Measurements from ENCODE around the gene DMRTB1.

DNA sequence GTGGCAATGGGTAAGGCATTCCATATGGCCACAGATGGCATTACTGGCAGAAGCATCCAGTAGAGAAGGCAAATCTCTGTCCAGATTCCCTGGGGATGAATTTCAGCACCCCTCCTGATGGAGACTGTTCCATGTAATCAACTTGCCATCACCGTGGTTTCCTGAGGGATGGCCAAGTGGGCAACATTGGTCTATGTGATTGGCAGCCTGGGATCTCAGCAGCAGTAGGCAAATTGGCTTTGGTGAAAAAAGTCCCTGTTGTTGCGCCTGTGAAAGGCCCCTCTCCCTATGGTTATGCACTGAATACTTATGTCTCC is 19.3 kb downstream of the DMRTB1 start:
- TF ChIP-seq GATA3 (IDR thresholded peaks at IDR 0.05; ENCODE audit: low read depth, low read length) (no peak), GATA2 (IDR thresholded peaks at IDR 0.05; ENCODE audit: low read depth, low read length) (no peak)
